Parathyroid adenoma (tissue), 2 donors: ENCODE results near the gene SKOR2.
"Not testable (repeated sequence)": the region's sequence is repeated elsewhere in the genome, so short reads cannot be mapped to it uniquely, and the experiment has no call there.

Experiments used
- H2AFZ ChIP-seq: fragments of 300-600 bp; sonication (generic); one replicate; pipeline ENCODE4 v1.7.0; 2017; ENCODE audit warnings: antibody characterized with exemption, mild to moderate bottlenecking
- H3K27ac ChIP-seq: fragments of 300-600 bp; sonication (generic); one replicate; pipeline ENCODE4 v1.7.0; 2017
- H3K27me3 ChIP-seq: fragments of 300-600 bp; sonication (generic); one replicate; pipeline ENCODE4 v1.7.0; 2017; ENCODE audit warnings: low read length; ENCODE audit not compliant: control insufficient read depth, insufficient read depth
- H3K36me3 ChIP-seq: fragments of 300-600 bp; sonication (generic); one replicate; pipeline ENCODE4 v1.7.0; 2017; ENCODE audit warnings: low read length; ENCODE audit not compliant: control insufficient read depth, insufficient read depth
- H3K4me1 ChIP-seq: fragments of 300-600 bp; sonication (generic); one replicate; pipeline ENCODE4 v1.7.0; 2017; ENCODE audit warnings: control low read depth
- H3K4me2 ChIP-seq: fragments of 300-600 bp; sonication (generic); one replicate; pipeline ENCODE4 v1.7.0; 2017; ENCODE audit warnings: low read length
- H3K4me3 ChIP-seq: fragments of 300-600 bp; sonication (generic); one replicate; pipeline ENCODE4 v1.7.0; 2017; ENCODE audit warnings: low read depth, low read length
- H3K79me2 ChIP-seq: fragments of 300-600 bp; sonication (generic); one replicate; pipeline ENCODE4 v1.7.0; 2017; ENCODE audit warnings: control low read depth
- H3K9ac ChIP-seq: fragments of 300-600 bp; sonication (generic); one replicate; pipeline ENCODE4 v1.7.0; 2017; ENCODE audit warnings: mild to moderate bottlenecking
- H3K9me3 ChIP-seq: fragments of 300-600 bp; sonication (generic); one replicate; pipeline ENCODE4 v1.7.0; 2017; ENCODE audit warnings: low read length; ENCODE audit not compliant: control insufficient read depth
- CTCF ChIP-seq: fragments of 300-600 bp; sonication (generic); IDR thresholded peaks from one replicate; pipeline ENCODE4 v1.7.0; 2017; ENCODE audit warnings: antibody characterized with exemption, mild to moderate bottlenecking
- donor health status: primary hyperparathyroidism.

SKOR2 gene

GRCh38 chr18:47184419-47185050 lies 66.9 kb downstream of the SKOR2 start:
- H3K36me3 ChIP-seq, result no peaks in the 10 kb centered on the region

DNA sequence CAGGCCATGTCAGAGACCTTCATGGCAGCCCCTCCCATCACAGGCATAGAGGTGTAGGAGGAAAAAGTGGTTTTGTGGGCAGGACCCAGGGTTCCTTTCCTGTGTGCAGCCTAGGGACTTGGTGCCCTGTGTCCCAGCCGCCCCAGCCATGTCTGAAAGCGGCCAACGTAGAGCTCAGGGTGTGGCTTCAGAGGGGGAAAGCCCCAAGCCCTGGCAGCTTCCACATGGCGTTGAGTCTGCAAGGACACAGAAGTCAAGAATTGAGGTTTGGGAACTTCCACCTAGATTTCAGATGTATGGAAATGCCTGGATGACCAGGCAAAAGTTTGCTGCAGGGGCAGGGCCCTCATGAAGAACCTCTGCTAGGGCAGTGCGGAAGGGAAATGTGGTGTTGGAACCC lies 69.3 kb downstream of the SKOR2 start:
- not testable (repeated sequence) for H3K9ac ChIP-seq, H3K27me3 ChIP-seq, H3K4me3 ChIP-seq, H2AFZ ChIP-seq, H3K36me3 ChIP-seq, H3K4me2 ChIP-seq, H3K4me1 ChIP-seq, H3K27ac ChIP-seq, H3K79me2 ChIP-seq, H3K9me3 ChIP-seq

More at GRCh38 chr18:47184419-47185050, 66.9 kb downstream of the SKOR2 start:
- H3K4me1 ChIP-seq, result no peaks in the 10 kb centered on the region
- no peak overlapping the region for H3K9ac ChIP-seq
- H3K79me2 ChIP-seq, result no peaks in the 10 kb centered on the region
- H3K27me3 ChIP-seq, result no peaks in the 10 kb centered on the region
- H3K4me2 ChIP-seq, result peak overlapping the region; percentile 8
- TF ChIP-seq CTCF, result no peak
- no peak overlapping the region for H3K27ac ChIP-seq
- H2AFZ ChIP-seq, result no peak overlapping the region
- H3K4me3 ChIP-seq, result no peak overlapping the region
- H3K9me3 ChIP-seq, result no peaks in the 10 kb centered on the region

- Histone ChIP-seq H2AFZ (no peak overlapping the region), H3K27ac (no peak overlapping the region), H3K4me2 (no peak overlapping the region), H3K27me3 (no peaks in the 10 kb centered on the region), H3K79me2 (peaks cover 7% of the 10 kb centered on the region), H3K9ac (no peak overlapping the region), H3K4me3 (no peak overlapping the region), H3K9me3 (no peaks in the 10 kb centered on the region), H3K4me1 (no peaks in the 10 kb centered on the region), H3K36me3 (no peaks in the 10 kb centered on the region)
- TF ChIP-seq CTCF, result no peak
These were observed 70.7 kb downstream of the SKOR2 start for GRCh38 chr18:47180765-47181164.

DNA sequence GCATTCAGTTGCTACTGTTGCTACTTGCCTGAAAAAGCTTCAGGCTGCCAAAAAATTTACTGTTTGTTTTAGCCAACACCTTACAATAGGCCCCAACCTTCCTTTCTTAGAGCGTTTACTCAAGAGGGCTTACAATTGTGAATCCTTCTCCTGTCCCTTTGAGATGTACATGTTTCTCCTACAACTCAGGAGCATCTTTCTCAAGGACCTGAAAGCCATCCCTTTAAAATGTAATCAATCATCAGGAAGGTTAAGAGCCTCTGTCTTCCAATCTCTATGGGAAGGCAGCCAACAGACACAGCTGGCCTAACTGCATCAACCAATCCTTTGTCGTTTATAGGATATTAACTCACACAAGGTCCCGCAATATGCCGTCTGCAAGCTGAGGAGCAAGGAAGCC lies 71.9 kb downstream of the SKOR2 start:
- Histone ChIP-seq H3K79me2 (peaks cover 19% of the 10 kb centered on the region), H3K9ac (no peak overlapping the region), H3K36me3 (no peaks in the 10 kb centered on the region), H3K27ac (no peak overlapping the region), H3K27me3 (no peaks in the 10 kb centered on the region), H3K4me2 (no peak overlapping the region), H2AFZ (no peak overlapping the region), H3K9me3 (no peaks in the 10 kb centered on the region), H3K4me3 (no peak overlapping the region), H3K4me1 (peaks cover 5% of the 10 kb centered on the region)
- TF ChIP-seq CTCF, result no peak

DNA sequence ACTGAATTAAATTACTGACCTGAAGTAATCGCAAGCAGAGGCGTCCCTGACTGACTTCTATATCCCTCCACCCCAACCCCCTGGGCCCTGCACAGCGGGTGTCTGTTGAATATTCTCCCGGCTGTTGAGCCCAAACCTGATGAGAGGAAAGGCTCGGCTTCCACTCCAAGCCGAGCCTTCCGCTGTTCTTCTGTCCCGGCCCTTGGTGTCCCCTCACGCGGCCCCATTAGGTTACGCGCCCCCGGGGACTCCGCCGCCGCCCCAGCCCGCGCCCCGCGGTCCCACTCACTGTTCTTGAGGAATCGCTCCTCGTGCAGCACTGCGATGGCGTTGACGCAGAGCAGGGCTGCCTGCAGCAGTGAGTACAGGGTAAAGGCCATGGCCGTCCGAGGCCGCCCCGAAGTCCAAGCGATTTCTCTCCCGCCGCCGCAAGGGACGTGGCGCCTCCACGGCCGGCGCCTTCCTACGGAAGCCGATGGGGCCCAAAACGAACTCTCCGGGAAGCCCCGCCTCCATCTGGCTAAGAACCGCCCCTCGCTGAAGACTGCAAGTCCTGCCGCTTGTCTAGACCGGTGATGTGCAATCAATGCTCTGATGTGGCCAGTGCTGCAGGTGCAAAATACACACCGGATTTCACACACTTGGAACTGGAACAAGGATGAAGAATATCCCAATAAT lies 75.4 kb downstream of the SKOR2 start, which contains the start of gene IER3IP1:
TSS of gene IER3IP1 (minus strand) at position 467 of the 678 bp plus-strand sequence. CDS start at position 380, 87 bp downstream.
- no peak for TF ChIP-seq CTCF
- peak within 1 kb of the TSS; percentile 60 for H3K4me2 ChIP-seq
- no peaks in the 10 kb centered on the region for H3K27me3 ChIP-seq
- H3K79me2 ChIP-seq, result peaks cover 33% of the 10 kb centered on the region
- no peaks in the 10 kb centered on the region for H3K36me3 ChIP-seq
- H3K4me3 ChIP-seq, result peak within 1 kb of the TSS; percentile 95
- H3K4me1 ChIP-seq, result peaks cover 11% of the 10 kb centered on the region
- H3K27ac ChIP-seq, result peak within 1 kb of the TSS; percentile 81
- H2AFZ ChIP-seq, result peak within 1 kb of the TSS; percentile 98
- H3K9ac ChIP-seq, result peak within 1 kb of the TSS; percentile 90
- H3K9me3 ChIP-seq, result no peaks in the 10 kb centered on the region
